Activated CD4-positive, CD25-positive, alpha-beta regulatory T cell treated with anti-CD3 and anti-CD28 coated beads, Interleukin-2, amount 50 U/mL, for 72 hours (primary cell): ENCODE measurements around the gene SCYL2.
"Not testable (repeated sequence)": the region's sequence is repeated elsewhere in the genome, so short reads cannot be mapped to it uniquely, and the experiment has no call there.

Experiments
- DNase-seq: peaks from one replicate; pipeline ENCODE4 v3.0.0; 2021

Gene SCYL2

GRCh38 chr12:100266835-100267602 lies at the start of gene SCYL2, which contains the start of gene DEPDC4:
TSS of gene SCYL2 (plus strand) at chr12:100267177. CDS start at chr12:100282971, 15,794 bp downstream.
TSS of gene DEPDC4 (minus strand) at chr12:100267079. CDS start at chr12:100267076, 3 bp downstream.
- peak; percentile 94 for DNase-seq

GRCh38 chr12:100219328-100220109 lies 47.5 kb upstream of the SCYL2 start:
- no peak for DNase-seq

- no peak for DNase-seq
These were observed 45.5 kb upstream of the SCYL2 start for GRCh38 chr12:100221523-100221922.

GRCh38 chr12:100222173-100222572 lies 44.8 kb upstream of the SCYL2 start:
- not testable (repeated sequence) for DNase-seq

- DNase-seq, result no peak
These were observed 41.5 kb upstream of the SCYL2 start for GRCh38 chr12:100225491-100225890.

- DNase-seq, result no peak
These were observed 37.8 kb upstream of the SCYL2 start for GRCh38 chr12:100229036-100229635.

GRCh38 chr12:100229876-100230275 lies 37.1 kb upstream of the SCYL2 start:
- DNase-seq, result no peak

GRCh38 chr12:100231873-100232272 lies 35.1 kb upstream of the SCYL2 start:
- not testable (repeated sequence) for DNase-seq

GRCh38 chr12:100234166-100234565 lies 32.8 kb upstream of the SCYL2 start:
- DNase-seq, result no peak

GRCh38 chr12:100234591-100235304 lies 32.2 kb upstream of the SCYL2 start:
- DNase-seq, result no peak

GRCh38 chr12:100238801-100239200 lies 28.2 kb upstream of the SCYL2 start:
- no peak for DNase-seq

- no peak for DNase-seq
These were observed 27.4 kb upstream of the SCYL2 start for GRCh38 chr12:100239589-100239988.

- DNase-seq, result no peak
These were observed 23.8 kb upstream of the SCYL2 start for GRCh38 chr12:100243137-100243536.

GRCh38 chr12:100247765-100248164 lies 19.2 kb upstream of the SCYL2 start:
- no peak for DNase-seq

- no peak for DNase-seq
These were observed 18.1 kb upstream of the SCYL2 start for GRCh38 chr12:100248886-100249285.

- no peak for DNase-seq
These were observed 17.0 kb upstream of the SCYL2 start for GRCh38 chr12:100249941-100250340.

- DNase-seq, result no peak
These were observed 15.1 kb upstream of the SCYL2 start for GRCh38 chr12:100251917-100252316.

- DNase-seq, result no peak
These were observed 13.5 kb upstream of the SCYL2 start for GRCh38 chr12:100253437-100253836.

- no peak for DNase-seq
These were observed 12.1 kb upstream of the SCYL2 start for GRCh38 chr12:100254876-100255275.

- no peak for DNase-seq
These were observed 8.8 kb upstream of the SCYL2 start for GRCh38 chr12:100258127-100258526.

GRCh38 chr12:100263131-100263530 lies 3.8 kb upstream of the SCYL2 start:
- DNase-seq, result no peak

GRCh38 chr12:100265107-100265506 lies 1.9 kb upstream of the SCYL2 start:
- DNase-seq, result not testable (repeated sequence)
